C4-2B (cell line): ENCODE data around the gene POGZ.

Experiments used
- H3K27ac ChIP-seq: fragments of 450-650 bp; 2 replicates; pipeline ENCODE4 v1.5.1; 2017
- ZFX ChIP-seq: fragments of 450-650 bp; IDR thresholded peaks from 2 replicates; pipeline ENCODE4 v1.6.1; 2017
- TF ChIP-seq, protein P1 (sequence below): fragments of 450-650 bp; conservative IDR thresholded peaks from 2 replicates; pipeline ENCODE4 v1.5.1; 2017; ENCODE audit warnings: mild to moderate bottlenecking

The POGZ gene

DNA sequence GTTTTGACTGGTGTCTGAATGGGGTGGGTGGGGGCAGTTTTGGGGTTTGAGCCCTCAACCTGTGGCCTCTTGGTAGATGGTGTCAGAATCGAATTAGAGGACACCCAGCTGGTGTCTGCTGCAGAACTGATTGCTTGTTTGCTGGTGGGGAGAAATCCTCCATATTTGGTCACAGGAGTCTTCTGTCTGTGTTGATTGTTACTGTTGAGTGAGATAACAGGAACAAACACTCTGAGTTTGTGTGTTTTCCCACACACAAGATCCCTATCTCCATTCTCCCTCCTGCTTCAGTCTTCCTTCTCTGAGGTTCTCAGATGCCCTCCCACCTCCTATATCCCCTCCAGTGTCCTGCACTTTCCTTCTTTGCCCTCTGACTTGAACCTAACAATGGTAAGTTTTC lies 32.8 kb upstream of the POGZ start:
- no peak for TF ChIP-seq ZFX
- TF ChIP-seq, protein P1, sequence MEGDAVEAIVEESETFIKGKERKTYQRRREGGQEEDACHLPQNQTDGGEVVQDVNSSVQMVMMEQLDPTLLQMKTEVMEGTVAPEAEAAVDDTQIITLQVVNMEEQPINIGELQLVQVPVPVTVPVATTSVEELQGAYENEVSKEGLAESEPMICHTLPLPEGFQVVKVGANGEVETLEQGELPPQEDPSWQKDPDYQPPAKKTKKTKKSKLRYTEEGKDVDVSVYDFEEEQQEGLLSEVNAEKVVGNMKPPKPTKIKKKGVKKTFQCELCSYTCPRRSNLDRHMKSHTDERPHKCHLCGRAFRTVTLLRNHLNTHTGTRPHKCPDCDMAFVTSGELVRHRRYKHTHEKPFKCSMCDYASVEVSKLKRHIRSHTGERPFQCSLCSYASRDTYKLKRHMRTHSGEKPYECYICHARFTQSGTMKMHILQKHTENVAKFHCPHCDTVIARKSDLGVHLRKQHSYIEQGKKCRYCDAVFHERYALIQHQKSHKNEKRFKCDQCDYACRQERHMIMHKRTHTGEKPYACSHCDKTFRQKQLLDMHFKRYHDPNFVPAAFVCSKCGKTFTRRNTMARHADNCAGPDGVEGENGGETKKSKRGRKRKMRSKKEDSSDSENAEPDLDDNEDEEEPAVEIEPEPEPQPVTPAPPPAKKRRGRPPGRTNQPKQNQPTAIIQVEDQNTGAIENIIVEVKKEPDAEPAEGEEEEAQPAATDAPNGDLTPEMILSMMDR: no peak
- H3K27ac ChIP-seq: no peak overlapping the region

DNA sequence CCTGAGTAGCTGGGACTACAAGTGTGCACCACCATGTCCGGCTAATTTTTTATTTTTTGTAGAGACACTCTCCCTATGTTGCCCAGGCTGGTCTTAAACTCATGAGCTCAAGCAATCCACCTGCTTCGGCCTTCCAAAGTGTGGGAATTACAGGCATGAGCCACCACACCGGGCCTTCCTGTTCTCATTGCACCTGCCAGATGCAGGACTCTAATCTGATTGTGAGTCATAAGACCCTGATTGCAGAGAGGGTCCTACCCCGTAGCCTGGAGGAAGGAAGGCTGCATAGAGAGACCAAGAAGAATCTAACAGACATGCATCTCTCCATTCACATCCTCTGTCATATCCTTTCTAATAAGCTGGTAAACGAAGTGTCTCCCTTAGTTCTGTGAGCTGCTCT lies 32.3 kb upstream of the POGZ start:
- H3K27ac ChIP-seq: no peak overlapping the region
- TF ChIP-seq, protein P1: no peak
- no peak for TF ChIP-seq ZFX

DNA sequence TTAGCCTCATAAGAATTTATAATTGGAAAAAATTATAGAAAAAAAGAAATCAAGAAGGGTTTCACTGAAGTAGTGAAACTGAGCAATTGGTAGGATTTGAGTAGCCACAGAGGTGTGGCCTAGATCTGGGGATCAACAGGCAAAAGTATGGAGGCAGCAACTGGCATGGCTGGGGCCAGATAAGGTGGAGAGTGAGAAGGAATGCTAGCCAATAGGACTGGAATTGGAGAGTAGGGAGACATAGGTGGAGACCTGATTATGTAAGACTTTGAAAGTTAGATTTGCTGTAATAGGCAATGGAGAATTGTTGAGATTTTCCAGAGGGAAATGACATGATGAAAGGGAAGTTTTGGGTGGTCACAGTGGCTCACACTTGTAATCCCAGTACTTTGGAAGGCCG lies 27.3 kb upstream of the POGZ start:
- TF ChIP-seq ZFX: no peak
- TF ChIP-seq, protein P1: no peak

DNA sequence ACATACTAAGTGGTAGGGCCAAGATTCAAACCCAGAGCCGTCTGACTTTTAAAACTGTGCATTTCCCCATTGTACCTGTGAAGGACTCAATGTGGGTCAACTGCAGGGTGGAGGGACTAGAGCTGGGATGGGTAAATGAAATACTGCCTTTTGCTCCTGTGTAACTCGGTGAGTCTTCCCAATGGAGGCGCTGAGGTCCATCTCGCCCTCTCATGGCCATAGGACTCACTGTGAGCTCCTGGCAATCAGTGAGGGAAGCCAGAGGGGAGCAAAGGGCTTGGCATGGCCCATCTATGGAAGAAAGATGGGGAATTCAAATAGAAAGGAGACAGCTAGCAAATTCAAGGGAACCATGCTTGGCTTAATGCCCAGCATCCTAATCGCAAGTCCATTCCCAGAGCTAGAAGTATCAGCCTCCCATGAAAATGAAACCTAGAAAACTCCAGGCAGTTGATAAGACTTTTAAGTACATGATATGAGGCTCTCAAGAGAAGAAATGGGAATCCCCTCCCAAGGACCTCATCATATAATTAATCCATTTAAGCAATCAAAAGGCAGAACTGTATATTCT lies 26.5 kb upstream of the POGZ start:
- TF ChIP-seq ZFX: no peak
- TF ChIP-seq, protein P1: no peak
- H3K27ac ChIP-seq: no peak overlapping the region

More for the DNA sequence above, 27.3 kb upstream of the POGZ start:
- no peak overlapping the region for H3K27ac ChIP-seq

DNA sequence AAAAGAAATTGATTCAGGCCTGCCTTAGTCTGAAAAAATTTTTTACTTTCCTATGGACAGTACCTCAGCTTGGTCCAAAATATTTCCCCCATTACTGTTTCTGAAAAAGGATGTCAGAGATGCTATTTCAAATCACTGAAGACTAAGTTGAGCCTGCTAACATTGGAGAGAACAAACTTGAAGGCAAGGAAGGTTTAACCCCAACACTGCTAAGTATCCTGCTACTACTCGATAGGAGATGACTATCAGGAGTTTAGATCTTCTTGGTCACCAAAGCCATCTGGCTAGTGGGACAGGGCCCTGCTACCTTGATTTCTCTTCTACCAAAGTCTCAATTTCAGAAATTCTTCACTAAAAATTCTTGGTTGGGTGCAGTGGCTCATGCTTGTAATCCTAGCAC lies 22.7 kb upstream of the POGZ start:
- no peak overlapping the region for H3K27ac ChIP-seq
- TF ChIP-seq, protein P1: no peak
- no peak for TF ChIP-seq ZFX

DNA sequence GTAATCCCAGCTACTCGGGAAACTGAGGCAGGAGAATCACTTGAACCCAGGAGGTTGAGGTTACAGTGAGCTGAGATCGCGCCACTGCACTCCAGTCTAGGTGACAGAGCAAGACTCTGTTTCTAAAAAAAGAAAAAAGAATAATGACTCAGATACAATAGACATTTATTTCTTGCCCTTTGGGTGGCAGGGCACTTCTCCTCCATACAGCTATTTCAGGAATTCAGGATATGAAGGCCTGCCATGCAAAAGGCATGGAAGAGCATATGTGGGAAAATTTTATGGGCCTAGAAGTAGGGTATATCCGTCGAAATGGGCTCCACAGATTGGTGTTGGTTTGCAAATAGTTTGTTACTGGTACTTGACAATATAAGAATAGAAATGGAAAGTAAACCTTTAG lies 20.2 kb upstream of the POGZ start:
- TF ChIP-seq, protein P1: no peak
- TF ChIP-seq ZFX: no peak
- H3K27ac ChIP-seq: no peak overlapping the region

DNA sequence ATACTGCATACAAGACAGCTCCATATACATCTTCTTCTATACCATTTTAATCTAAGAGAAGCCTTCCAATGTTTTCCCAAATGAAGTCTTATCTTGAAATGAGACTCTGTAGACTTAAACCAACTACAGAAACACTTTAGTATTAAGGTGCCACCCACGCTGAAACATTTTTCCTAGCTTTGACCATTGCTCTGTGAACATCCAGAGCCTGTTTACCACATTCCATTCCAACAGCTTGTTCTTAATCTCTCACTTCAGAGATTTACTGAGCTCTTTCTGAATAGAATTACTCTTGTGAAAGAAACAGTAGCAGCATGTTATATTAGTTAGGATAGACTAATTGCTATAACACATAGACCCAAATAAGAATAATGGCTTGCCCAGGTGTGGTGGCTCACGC lies 19.6 kb upstream of the POGZ start:
- no peak for TF ChIP-seq ZFX
- TF ChIP-seq, protein P1: no peak
- H3K27ac ChIP-seq: no peak overlapping the region
